Measurements from ENCODE around the gene HTT.

GRCh38 chr4:3121596-3121995 is 47.1 kb downstream of the HTT start:
- no peak for TF ChIP-seq CTCF (IDR thresholded peaks at IDR 0.05)
- TF ChIP-seq POLR2A (IDR thresholded peaks at IDR 0.05), result no peak

All from lower leg skin (tissue), 3 donors.